Measurements from ENCODE around the gene DRD4.

Gene DRD4

GRCh38 chr11:636511-637332 is at the start of gene DRD4:
Gene DRD4, plus strand, starts transcription at chr11:637269. Its CDS starts 36 bp downstream, at chr11:637305.
- no peak for DNase-seq

GRCh38 chr11:587546-587945 is 49.5 kb upstream of the DRD4 start:
- no peak for DNase-seq

GRCh38 chr11:587978-588380 is 49.1 kb upstream of the DRD4 start:
- DNase-seq = peak in 2 of 14 donors; percentile 29 to 40

- no peak for DNase-seq
Observed at GRCh38 chr11:589798-590197, 47.3 kb upstream of the DRD4 start.

GRCh38 chr11:590997-591396 is 46.1 kb upstream of the DRD4 start:
- peak in 1 of 14 donors; percentile 37 for DNase-seq

GRCh38 chr11:592501-592900 is 44.6 kb upstream of the DRD4 start:
- no peak for DNase-seq

GRCh38 chr11:592918-593317 is 44.2 kb upstream of the DRD4 start:
- DNase-seq = no peak

GRCh38 chr11:593347-593746 is 43.7 kb upstream of the DRD4 start:
- no peak for DNase-seq

GRCh38 chr11:595400-595799 is 41.7 kb upstream of the DRD4 start:
- DNase-seq = no peak

- no peak for DNase-seq
Observed at GRCh38 chr11:596374-596773, 40.7 kb upstream of the DRD4 start.

- no peak for DNase-seq
Observed at GRCh38 chr11:597166-597725, 39.8 kb upstream of the DRD4 start.

- no peak for DNase-seq
Observed at GRCh38 chr11:598005-598680, 38.9 kb upstream of the DRD4 start.

- no peak for DNase-seq
Observed at GRCh38 chr11:601573-602245, 35.4 kb upstream of the DRD4 start.

GRCh38 chr11:603154-603553 is 33.9 kb upstream of the DRD4 start:
- no peak for DNase-seq

GRCh38 chr11:605286-606129 is 31.6 kb upstream of the DRD4 start:
- DNase-seq = no peak

- DNase-seq = peak in 8 of 14 donors; percentile 8 to 90 (median 31)
Observed at GRCh38 chr11:606245-606644, 30.8 kb upstream of the DRD4 start.

- DNase-seq = no peak
Observed at GRCh38 chr11:607020-607780, 29.9 kb upstream of the DRD4 start.

GRCh38 chr11:607971-608659 is 29.0 kb upstream of the DRD4 start:
- no peak for DNase-seq

- DNase-seq = no peak
Observed at GRCh38 chr11:608791-609251, 28.2 kb upstream of the DRD4 start.

- no peak for DNase-seq
Observed at GRCh38 chr11:609341-609811, 27.7 kb upstream of the DRD4 start.

All from C1 segment of cervical spinal cord (tissue), 14 donors.